GM18499 (cell line): Measurements from ENCODE around the gene TTC5.
"Not testable (repeated sequence)": the region's sequence is repeated elsewhere in the genome, so short reads cannot be mapped to it uniquely, and the experiment has no call there.

Experiments
- ATAC-seq: cut with Tn5 transposase; IDR thresholded peaks from one replicate; pipeline ENCODE4 v1.9.1; 2021; ENCODE audit warnings: moderate number of reproducible peaks; ENCODE audit not compliant: insufficient read depth, unreplicated experiment

The TTC5 gene

GRCh38 chr14:20314026-20314425, 8.3 kb upstream of the TTC5 start:
- ATAC-seq: no peak

- ATAC-seq: no peak
Observed at GRCh38 chr14:20306079-20306423, 300 bp upstream of the TTC5 start.

GRCh38 chr14:20302042-20302755, 3.6 kb downstream of the TTC5 start:
- ATAC-seq: no peak

GRCh38 chr14:20295067-20295466, 10.7 kb downstream of the TTC5 start:
- ATAC-seq: no peak

- ATAC-seq: no peak
Observed at GRCh38 chr14:20294636-20295035, 11.1 kb downstream of the TTC5 start.

- ATAC-seq: not testable (repeated sequence)
Observed at GRCh38 chr14:20281998-20282397, 23.8 kb downstream of the TTC5 start.

GRCh38 chr14:20280265-20280664, 25.5 kb downstream of the TTC5 start:
- not testable (repeated sequence) for ATAC-seq

GRCh38 chr14:20278414-20278813, 27.3 kb downstream of the TTC5 start:
- ATAC-seq: no peak

- no peak for ATAC-seq
Observed at GRCh38 chr14:20277409-20277808, 28.3 kb downstream of the TTC5 start.

- no peak for ATAC-seq
Observed at GRCh38 chr14:20274062-20274461, 31.7 kb downstream of the TTC5 start.

- ATAC-seq: not testable (repeated sequence)
Observed at GRCh38 chr14:20264361-20264760, 41.4 kb downstream of the TTC5 start.

- no peak for ATAC-seq
Observed at GRCh38 chr14:20262642-20263128, 43.1 kb downstream of the TTC5 start.

- ATAC-seq: no peak
Observed at GRCh38 chr14:20247646-20248246, 58.0 kb downstream of the TTC5 start.
